ENCODE measurements around the gene DOCK3.

DOCK3 gene

GRCh38 chr3:50816894-50817293 lies 142.2 kb downstream of the DOCK3 start:
- Histone ChIP-seq H3K27ac (ENCODE audit: low read length) (no peak overlapping the region), H3K4me2 (ENCODE audit: low read length) (no peak overlapping the region), H3K79me2 (ENCODE audit: low read length) (no peaks in the 10 kb centered on the region), H3K36me3 (replicated peaks; ENCODE audit: low read depth, low read length) (no peaks in the 10 kb centered on the region), H2AFZ (ENCODE audit: low read depth, low read length) (no peak overlapping the region), H3K4me1 (ENCODE audit: low read length) (peaks cover 6% of the 10 kb centered on the region), H3K4me3 (ENCODE audit: low read length) (no peak overlapping the region), H3K27me3 (ENCODE audit: low read depth, low read length) (no peaks in the 10 kb centered on the region), H3K9me3 (ENCODE audit: insufficient read depth, low read length) (no peaks in the 10 kb centered on the region), H3K9ac (ENCODE audit: low read length) (no peak overlapping the region), H4K20me1 (ENCODE audit: insufficient read depth, low read length) (no peaks in the 10 kb centered on the region)
- TF ChIP-seq EZH2phosphoT487 (IDR thresholded peaks at IDR 0.05; ENCODE audit: low read depth) (no peak), CTCF (IDR thresholded peaks at IDR 0.05; ENCODE audit: low read depth, low read length) (no peak)

GRCh38 chr3:50817756-50818529 lies 143.2 kb downstream of the DOCK3 start:
- Histone ChIP-seq H3K4me2 (ENCODE audit: low read length) (no peak overlapping the region), H3K4me3 (ENCODE audit: low read length) (no peak overlapping the region), H2AFZ (ENCODE audit: low read depth, low read length) (no peak overlapping the region; the same call in 1 of the 2 replicates), H3K9ac (ENCODE audit: low read length) (no peak overlapping the region), H3K27me3 (ENCODE audit: low read depth, low read length) (no peaks in the 10 kb centered on the region), H3K27ac (ENCODE audit: low read length) (no peak overlapping the region), H3K9me3 (ENCODE audit: insufficient read depth, low read length) (no peaks in the 10 kb centered on the region), H3K79me2 (ENCODE audit: low read length) (no peaks in the 10 kb centered on the region), H4K20me1 (ENCODE audit: insufficient read depth, low read length) (no peaks in the 10 kb centered on the region), H3K4me1 (ENCODE audit: low read length) (peaks cover 6% of the 10 kb centered on the region), H3K36me3 (replicated peaks; ENCODE audit: low read depth, low read length) (no peaks in the 10 kb centered on the region)
- TF ChIP-seq EZH2phosphoT487 (IDR thresholded peaks at IDR 0.05; ENCODE audit: low read depth) (no peak), CTCF (IDR thresholded peaks at IDR 0.05; ENCODE audit: low read depth, low read length) (no peak)

GRCh38 chr3:50819882-50820281 lies 145.2 kb downstream of the DOCK3 start:
- TF ChIP-seq CTCF (IDR thresholded peaks at IDR 0.05; ENCODE audit: low read depth, low read length) = no peak
- no peak for TF ChIP-seq EZH2phosphoT487 (IDR thresholded peaks at IDR 0.05; ENCODE audit: low read depth)
- H4K20me1 ChIP-seq (ENCODE audit: insufficient read depth, low read length) = no peaks in the 10 kb centered on the region
- H3K79me2 ChIP-seq (ENCODE audit: low read length) = no peaks in the 10 kb centered on the region
- no peak overlapping the region for H3K4me3 ChIP-seq (ENCODE audit: low read length)
- H3K9ac ChIP-seq (ENCODE audit: low read length) = no peak overlapping the region
- no peak overlapping the region for H2AFZ ChIP-seq (ENCODE audit: low read depth, low read length)
- H3K27ac ChIP-seq (ENCODE audit: low read length) = no peak overlapping the region
- no peak overlapping the region for H3K4me2 ChIP-seq (ENCODE audit: low read length)
- peaks cover 6% of the 10 kb centered on the region for H3K4me1 ChIP-seq (ENCODE audit: low read length)
- no peaks in the 10 kb centered on the region for H3K27me3 ChIP-seq (ENCODE audit: low read depth, low read length)
- H3K9me3 ChIP-seq (ENCODE audit: insufficient read depth, low read length) = no peaks in the 10 kb centered on the region
- H3K36me3 ChIP-seq (replicated peaks; ENCODE audit: low read depth, low read length) = no peaks in the 10 kb centered on the region

- no peaks in the 10 kb centered on the region for H3K4me1 ChIP-seq (ENCODE audit: low read length)
- H3K27me3 ChIP-seq (ENCODE audit: low read depth, low read length) = no peaks in the 10 kb centered on the region
- no peaks in the 10 kb centered on the region for H4K20me1 ChIP-seq (ENCODE audit: insufficient read depth, low read length)
- TF ChIP-seq EZH2phosphoT487 (IDR thresholded peaks at IDR 0.05; ENCODE audit: low read depth) = no peak
- no peak for TF ChIP-seq CTCF (IDR thresholded peaks at IDR 0.05; ENCODE audit: low read depth, low read length)
- H3K9me3 ChIP-seq (ENCODE audit: insufficient read depth, low read length) = no peaks in the 10 kb centered on the region
- H2AFZ ChIP-seq (ENCODE audit: low read depth, low read length) = no peak overlapping the region
- H3K9ac ChIP-seq (ENCODE audit: low read length) = no peak overlapping the region
- H3K79me2 ChIP-seq (ENCODE audit: low read length) = no peaks in the 10 kb centered on the region
- no peak overlapping the region for H3K27ac ChIP-seq (ENCODE audit: low read length)
- no peaks in the 10 kb centered on the region for H3K36me3 ChIP-seq (replicated peaks; ENCODE audit: low read depth, low read length)
- H3K4me2 ChIP-seq (ENCODE audit: low read length) = no peak overlapping the region
- no peak overlapping the region for H3K4me3 ChIP-seq (ENCODE audit: low read length)
Measured at GRCh38 chr3:50825841-50826240, 151.1 kb downstream of the DOCK3 start.
